ENCODE measurements around the gene IL17RC. TPM values are rescaled to one million over a fixed set of nuclear protein-coding genes. Genes with fewer than 3 reads are reported as not detected.

Gene IL17RC
- total RNA-seq, 1 experiment from 2014 or later, result 6.8 TPM

DNA sequence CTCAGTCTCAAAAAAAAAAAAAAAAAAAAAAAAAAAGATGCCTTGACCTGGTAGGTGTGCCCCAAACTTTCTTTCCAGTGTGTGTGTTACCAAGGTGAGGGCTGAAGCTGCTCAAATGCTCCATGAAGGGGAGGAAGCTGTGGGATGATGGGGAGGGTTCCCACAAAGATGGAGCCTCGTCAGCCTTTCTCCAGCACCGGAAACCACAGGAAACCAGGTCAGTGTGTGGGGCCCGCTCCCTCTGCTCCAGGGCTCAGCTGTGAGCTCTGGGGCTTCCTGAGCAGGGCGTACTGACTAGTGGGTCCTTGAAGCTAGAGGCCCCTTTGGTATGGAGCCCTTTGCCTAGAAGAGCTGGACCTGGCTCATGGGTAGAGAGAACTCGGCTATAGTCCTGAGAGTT lies 14.9 kb upstream of the IL17RC start:
- no peak overlapping the region for H2AK5ac ChIP-seq (ENCODE audit: insufficient read length, low read length)
- H2BK12ac ChIP-seq (ENCODE audit: insufficient read length, low read depth, low read length), result no peak overlapping the region
- H3K27me3 Mint-ChIP-seq (ENCODE audit: low read depth), result no peaks in the 10 kb centered on the region
- H3K9me3 ChIP-seq (ENCODE audit: control insufficient read depth, low read depth, low read length), result no peaks in the 10 kb centered on the region
- no peak overlapping the region for H2BK20ac ChIP-seq (ENCODE audit: low read depth, low read length, poor library complexity, severe bottlenecking)
- TF ChIP-seq, protein P1, sequence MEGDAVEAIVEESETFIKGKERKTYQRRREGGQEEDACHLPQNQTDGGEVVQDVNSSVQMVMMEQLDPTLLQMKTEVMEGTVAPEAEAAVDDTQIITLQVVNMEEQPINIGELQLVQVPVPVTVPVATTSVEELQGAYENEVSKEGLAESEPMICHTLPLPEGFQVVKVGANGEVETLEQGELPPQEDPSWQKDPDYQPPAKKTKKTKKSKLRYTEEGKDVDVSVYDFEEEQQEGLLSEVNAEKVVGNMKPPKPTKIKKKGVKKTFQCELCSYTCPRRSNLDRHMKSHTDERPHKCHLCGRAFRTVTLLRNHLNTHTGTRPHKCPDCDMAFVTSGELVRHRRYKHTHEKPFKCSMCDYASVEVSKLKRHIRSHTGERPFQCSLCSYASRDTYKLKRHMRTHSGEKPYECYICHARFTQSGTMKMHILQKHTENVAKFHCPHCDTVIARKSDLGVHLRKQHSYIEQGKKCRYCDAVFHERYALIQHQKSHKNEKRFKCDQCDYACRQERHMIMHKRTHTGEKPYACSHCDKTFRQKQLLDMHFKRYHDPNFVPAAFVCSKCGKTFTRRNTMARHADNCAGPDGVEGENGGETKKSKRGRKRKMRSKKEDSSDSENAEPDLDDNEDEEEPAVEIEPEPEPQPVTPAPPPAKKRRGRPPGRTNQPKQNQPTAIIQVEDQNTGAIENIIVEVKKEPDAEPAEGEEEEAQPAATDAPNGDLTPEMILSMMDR (conservative IDR thresholded peaks at IDR 0.05), result no peak
- H3K36me3 Mint-ChIP-seq (ENCODE audit: insufficient read depth in 1 of 3, low read depth in 3 of 3), result no peaks in the 10 kb centered on the region
- WGBS (ENCODE audit: extremely low coverage, insufficient read length, low lambda C conversion rate), result no CpG with 5 or more reads among the region's 5 CpGs
- no peak overlapping the region for H3K4me3 Mint-ChIP-seq
- no peak overlapping the region for H2BK120ac ChIP-seq (ENCODE audit: low read depth, low read length, poor library complexity, severe bottlenecking)
- no peak for DNase-seq
- H3K23me2 ChIP-seq (ENCODE audit: insufficient read length, low read depth, low read length, poor library complexity, severe bottlenecking), result no peaks in the 10 kb centered on the region
- peaks cover 15 to 27% of the 10 kb centered on the region in 2 experiments for H3K4me1 Mint-ChIP-seq
- H2BK15ac ChIP-seq (ENCODE audit: low read depth, low read length), result no peak overlapping the region
- H3K4me2 ChIP-seq (ENCODE audit: insufficient read depth, insufficient read length, low read length), result no peak overlapping the region
- no peaks in the 10 kb centered on the region for H3K9me3 Mint-ChIP-seq
- no peak overlapping the region for H3K27ac ChIP-seq (ENCODE audit: insufficient read length, low read depth, low read length)
- no peaks in the 10 kb centered on the region; the same call in 1 of the 2 replicates for H3K4me1 ChIP-seq (ENCODE audit: insufficient read depth, low read length)
- no peaks in the 10 kb centered on the region for H4K20me1 ChIP-seq (ENCODE audit: control insufficient read depth, insufficient read depth, insufficient read length)
- H2BK5ac ChIP-seq (ENCODE audit: insufficient read length, low read length), result no peak overlapping the region
- H3K23ac ChIP-seq (ENCODE audit: insufficient read length, low read depth, low read length), result no peak overlapping the region
- no peaks in the 10 kb centered on the region for H3K79me1 ChIP-seq (ENCODE audit: insufficient read depth, low read depth, low read length, poor library complexity, severe bottlenecking)
- H3K56ac ChIP-seq (ENCODE audit: insufficient read length, low read depth, low read length), result no peak overlapping the region
- H3K9ac ChIP-seq (ENCODE audit: extremely low read depth, insufficient read length, low read length), result no peak overlapping the region
- H4K91ac ChIP-seq (ENCODE audit: insufficient read length, low read depth, low read length), result no peak overlapping the region
- H3K27ac Mint-ChIP-seq, result no peak overlapping the region
- no peak overlapping the region for H2AFZ ChIP-seq (ENCODE audit: low read length)
- H3K4ac ChIP-seq (ENCODE audit: low read depth, low read length), result no peak overlapping the region
- no peak overlapping the region for H3K18ac ChIP-seq (ENCODE audit: insufficient read length, low read depth, low read length)
- H3K79me2 ChIP-seq (ENCODE audit: insufficient read depth, low read length), result no peaks in the 10 kb centered on the region
- no peak overlapping the region for H4K5ac ChIP-seq (ENCODE audit: insufficient read length, low read depth, low read length)
- H4K8ac ChIP-seq (replicated peaks; ENCODE audit: insufficient read length, low read depth, low read length), result no peak overlapping the region
- H3K27me3 ChIP-seq (ENCODE audit: insufficient read depth, low read length), result no peaks in the 10 kb centered on the region
- H3T11ph ChIP-seq (ENCODE audit: low read length), result no peak overlapping the region
- H3K14ac ChIP-seq (ENCODE audit: insufficient read depth, low read length), result no peak overlapping the region

Measured in H9 (cell line).